ENCODE data around the gene CHST2. TPM values are rescaled to one million over a fixed set of nuclear protein-coding genes. Genes with fewer than 3 reads are reported as not detected.

CHST2 gene
- total RNA-seq, 1 donor from 2014 or later, result 5.9 TPM

DNA sequence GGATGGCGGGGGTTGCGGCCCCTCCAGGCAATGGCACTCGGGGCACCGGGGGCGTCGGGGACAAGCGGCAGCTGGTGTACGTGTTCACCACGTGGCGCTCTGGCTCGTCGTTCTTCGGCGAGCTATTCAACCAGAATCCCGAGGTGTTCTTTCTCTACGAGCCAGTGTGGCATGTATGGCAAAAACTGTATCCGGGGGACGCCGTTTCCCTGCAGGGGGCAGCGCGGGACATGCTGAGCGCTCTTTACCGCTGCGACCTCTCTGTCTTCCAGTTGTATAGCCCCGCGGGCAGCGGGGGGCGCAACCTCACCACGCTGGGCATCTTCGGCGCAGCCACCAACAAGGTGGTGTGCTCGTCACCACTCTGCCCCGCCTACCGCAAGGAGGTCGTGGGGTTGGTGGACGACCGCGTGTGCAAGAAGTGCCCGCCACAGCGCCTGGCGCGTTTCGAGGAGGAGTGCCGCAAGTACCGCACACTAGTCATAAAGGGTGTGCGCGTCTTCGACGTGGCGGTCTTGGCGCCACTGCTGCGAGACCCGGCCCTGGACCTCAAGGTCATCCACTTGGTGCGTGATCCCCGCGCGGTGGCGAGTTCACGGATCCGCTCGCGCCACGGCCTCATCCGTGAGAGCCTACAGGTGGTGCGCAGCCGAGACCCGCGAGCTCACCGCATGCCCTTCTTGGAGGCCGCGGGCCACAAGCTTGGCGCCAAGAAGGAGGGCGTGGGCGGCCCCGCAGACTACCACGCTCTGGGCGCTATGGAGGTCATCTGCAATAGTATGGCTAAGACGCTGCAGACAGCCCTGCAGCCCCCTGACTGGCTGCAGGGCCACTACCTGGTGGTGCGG is 1.9 kb downstream of the CHST2 start:
- Histone ChIP-seq H3K4me3 (peak overlapping the region; percentile 78), H3K27ac (no peak overlapping the region), H3F3A (ENCODE audit: low read depth) (peaks cover 6% of the 10 kb centered on the region), H4K20me1 (ENCODE audit: low read depth) (peaks cover 3% of the 10 kb centered on the region), H3K4me1 (peaks cover 15% of the 10 kb centered on the region), H3K4me2 (peak overlapping the region; percentile 97), H3K9me3 (ENCODE audit: low read depth) (no peaks in the 10 kb centered on the region), H3K79me2 (ENCODE audit: low read depth) (no peaks in the 10 kb centered on the region), H3K27me3 (peaks cover 36% of the 10 kb centered on the region), H3K36me3 (no peaks in the 10 kb centered on the region), H2AFZ (replicated peaks) (peak overlapping the region; percentile 98), H3K9ac (no peak overlapping the region)
- Mint-ChIP-seq H3K27me3 (ENCODE audit: insufficient read depth, low read depth) (peaks cover 16% of the 10 kb centered on the region), H3K36me3 (peaks cover 7% of the 10 kb centered on the region), H3K4me3 (peak overlapping the region; percentile 80), H3K27ac (no peak overlapping the region), H3K9me3 (no peaks in the 10 kb centered on the region), H3K4me1 (peaks cover 31% of the 10 kb centered on the region)
- TF ChIP-seq, protein P1, sequence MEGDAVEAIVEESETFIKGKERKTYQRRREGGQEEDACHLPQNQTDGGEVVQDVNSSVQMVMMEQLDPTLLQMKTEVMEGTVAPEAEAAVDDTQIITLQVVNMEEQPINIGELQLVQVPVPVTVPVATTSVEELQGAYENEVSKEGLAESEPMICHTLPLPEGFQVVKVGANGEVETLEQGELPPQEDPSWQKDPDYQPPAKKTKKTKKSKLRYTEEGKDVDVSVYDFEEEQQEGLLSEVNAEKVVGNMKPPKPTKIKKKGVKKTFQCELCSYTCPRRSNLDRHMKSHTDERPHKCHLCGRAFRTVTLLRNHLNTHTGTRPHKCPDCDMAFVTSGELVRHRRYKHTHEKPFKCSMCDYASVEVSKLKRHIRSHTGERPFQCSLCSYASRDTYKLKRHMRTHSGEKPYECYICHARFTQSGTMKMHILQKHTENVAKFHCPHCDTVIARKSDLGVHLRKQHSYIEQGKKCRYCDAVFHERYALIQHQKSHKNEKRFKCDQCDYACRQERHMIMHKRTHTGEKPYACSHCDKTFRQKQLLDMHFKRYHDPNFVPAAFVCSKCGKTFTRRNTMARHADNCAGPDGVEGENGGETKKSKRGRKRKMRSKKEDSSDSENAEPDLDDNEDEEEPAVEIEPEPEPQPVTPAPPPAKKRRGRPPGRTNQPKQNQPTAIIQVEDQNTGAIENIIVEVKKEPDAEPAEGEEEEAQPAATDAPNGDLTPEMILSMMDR (IDR thresholded peaks at IDR 0.05), result peak; percentile 46
- TF ChIP-seq EZH2 (IDR thresholded peaks at IDR 0.05) (peak; percentile 5), EZH2phosphoT487 (IDR thresholded peaks at IDR 0.05) (no peak)
- no peak for DNase-seq (ENCODE audit: low spot score)

DNA sequence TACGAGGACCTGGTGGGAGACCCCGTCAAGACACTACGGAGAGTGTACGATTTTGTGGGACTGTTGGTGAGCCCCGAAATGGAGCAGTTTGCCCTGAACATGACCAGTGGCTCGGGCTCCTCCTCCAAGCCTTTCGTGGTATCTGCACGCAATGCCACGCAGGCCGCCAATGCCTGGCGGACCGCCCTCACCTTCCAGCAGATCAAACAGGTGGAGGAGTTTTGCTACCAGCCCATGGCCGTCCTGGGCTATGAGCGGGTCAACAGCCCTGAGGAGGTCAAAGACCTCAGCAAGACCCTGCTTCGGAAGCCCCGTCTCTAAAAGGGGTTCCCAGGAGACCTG is 2.5 kb downstream of the CHST2 start:
- Histone ChIP-seq H3K9ac (no peak overlapping the region), H3K4me2 (no peak overlapping the region), H3K4me3 (no peak overlapping the region), H3K27me3 (peaks cover 36% of the 10 kb centered on the region), H4K20me1 (ENCODE audit: low read depth) (peaks cover 3% of the 10 kb centered on the region), H3K27ac (no peak overlapping the region), H3F3A (ENCODE audit: low read depth) (peaks cover 6% of the 10 kb centered on the region), H3K36me3 (no peaks in the 10 kb centered on the region), H3K4me1 (peaks cover 15% of the 10 kb centered on the region), H3K79me2 (ENCODE audit: low read depth) (no peaks in the 10 kb centered on the region), H2AFZ (replicated peaks) (no peak overlapping the region), H3K9me3 (ENCODE audit: low read depth) (no peaks in the 10 kb centered on the region)
- Mint-ChIP-seq H3K9me3 (no peaks in the 10 kb centered on the region), H3K36me3 (peaks cover 7% of the 10 kb centered on the region), H3K4me1 (peaks cover 31% of the 10 kb centered on the region), H3K4me3 (peak overlapping the region; percentile 80), H3K27ac (no peak overlapping the region), H3K27me3 (ENCODE audit: insufficient read depth, low read depth) (peaks cover 16% of the 10 kb centered on the region)
- TF ChIP-seq, protein P1 (IDR thresholded peaks at IDR 0.05), result no peak
- TF ChIP-seq EZH2 (IDR thresholded peaks at IDR 0.05), result no peak
- TF ChIP-seq EZH2phosphoT487 (IDR thresholded peaks at IDR 0.05), result no peak
- DNase-seq (ENCODE audit: low spot score), result no peak

DNA sequence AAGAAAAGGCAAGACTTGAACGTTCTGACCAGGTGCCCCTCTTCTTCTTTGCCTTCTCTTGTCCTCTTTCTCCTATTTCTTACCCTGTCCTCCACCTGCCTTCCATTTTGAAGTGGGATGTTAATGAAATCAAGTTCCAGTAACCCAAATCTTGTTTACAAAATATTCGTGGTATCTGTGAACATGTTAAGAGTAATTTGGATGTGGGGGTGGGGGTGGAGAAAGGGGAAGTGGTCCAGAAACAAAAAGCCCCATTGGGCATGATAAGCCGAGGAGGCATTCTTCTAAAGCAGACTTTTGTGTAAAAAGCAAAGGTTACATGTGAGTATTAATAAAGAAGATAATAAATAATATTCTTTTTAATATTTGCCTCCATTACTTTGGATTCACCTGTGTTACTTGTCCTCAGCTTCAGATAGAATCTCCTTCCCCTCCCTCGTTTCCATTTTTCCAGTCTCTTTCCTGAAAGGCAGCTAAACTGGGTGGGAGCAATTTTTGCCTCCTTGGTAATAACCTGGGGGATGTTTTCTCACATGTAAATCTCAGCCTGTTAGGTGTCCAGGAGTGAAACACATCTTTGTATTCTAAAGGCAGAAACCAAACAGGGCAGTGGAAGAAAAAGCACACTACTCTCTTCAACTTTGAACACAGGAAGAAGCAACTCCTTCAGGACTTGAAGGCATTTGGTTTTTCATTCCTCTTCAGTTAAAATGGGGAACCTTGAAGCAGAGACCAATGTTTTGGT is 3.2 kb downstream of the CHST2 start:
- H3K36me3 ChIP-seq, result no peaks in the 10 kb centered on the region
- peak overlapping the region; percentile 62 for H3K4me3 Mint-ChIP-seq
- H3K36me3 Mint-ChIP-seq, result peaks cover 7% of the 10 kb centered on the region
- H3K4me1 ChIP-seq, result peaks cover 15% of the 10 kb centered on the region
- peaks cover 31% of the 10 kb centered on the region for H3K27me3 ChIP-seq
- TF ChIP-seq EZH2 (IDR thresholded peaks at IDR 0.05) (no peak), EZH2phosphoT487 (IDR thresholded peaks at IDR 0.05) (no peak)
- TF ChIP-seq, protein P1 (IDR thresholded peaks at IDR 0.05), result no peak
- no peak for DNase-seq (ENCODE audit: low spot score)
- no peaks in the 10 kb centered on the region for H3K79me2 ChIP-seq (ENCODE audit: low read depth)
- no peak overlapping the region for H3K9ac ChIP-seq
- H3K27ac Mint-ChIP-seq, result no peak overlapping the region
- H3K27ac ChIP-seq, result no peak overlapping the region
- no peak overlapping the region for H3K4me3 ChIP-seq
- H3K27me3 Mint-ChIP-seq (ENCODE audit: insufficient read depth, low read depth), result peaks cover 16% of the 10 kb centered on the region
- no peak overlapping the region for H3K4me2 ChIP-seq
- peaks cover 31% of the 10 kb centered on the region for H3K4me1 Mint-ChIP-seq
- no peaks in the 10 kb centered on the region for H3K9me3 Mint-ChIP-seq
- peaks cover 3% of the 10 kb centered on the region for H4K20me1 ChIP-seq (ENCODE audit: low read depth)
- no peak overlapping the region for H2AFZ ChIP-seq (replicated peaks)
- H3K9me3 ChIP-seq (ENCODE audit: low read depth), result no peaks in the 10 kb centered on the region
- H3F3A ChIP-seq (ENCODE audit: low read depth), result peaks cover 6% of the 10 kb centered on the region
